Aorta (tissue), 5 donors: ENCODE measurements around the gene MCOLN3. TPM values are rescaled to one million over a fixed set of nuclear protein-coding genes. Genes with fewer than 3 reads are reported as not detected.

Experiments
- ATAC-seq: fragments of 200-7000 bp; cut with Tn5 transposase; one replicate; pipeline ENCODE4 v1.9.1; 2022; ENCODE audit warnings: moderate library complexity; ENCODE audit not compliant: low FRiP score
- DNase-seq, 2 donors: peaks; one replicate each; pipeline ENCODE4 v3.0.0-alpha.2; 2020
- H3K27ac ChIP-seq, 2 donors: one replicate each; pipeline ENCODE4 v1.5.1; 2013; ENCODE audit warnings: low read length in 2 of 2, mild to moderate bottlenecking in 2 of 2, moderate library complexity in 2 of 2, control low read depth in 1 of 2, inconsistent platforms in 1 of 2, low read depth in 1 of 2
- H3K27me3 ChIP-seq, 2 donors: one replicate each; pipeline ENCODE4 v1.6.1; 2013; ENCODE audit warnings: control low read depth in 1 of 2, low read length in 1 of 2, mild to moderate bottlenecking in 1 of 2, moderate library complexity in 1 of 2; ENCODE audit not compliant: insufficient read depth in 2 of 2, control insufficient read depth in 1 of 2
- H3K36me3 ChIP-seq, 2 donors: one replicate each; pipeline ENCODE4 v1.6.1; 2013; ENCODE audit warnings: control low read depth in 1 of 2, low read length in 1 of 2, mild to moderate bottlenecking in 1 of 2; ENCODE audit not compliant: insufficient read depth in 2 of 2, control insufficient read depth in 1 of 2
- H3K4me1 ChIP-seq, 2 donors: one replicate each; pipeline ENCODE4 v1.6.1; 2013; ENCODE audit warnings: low read length in 2 of 2, control low read depth in 1 of 2, mild to moderate bottlenecking in 1 of 2, moderate library complexity in 1 of 2; ENCODE audit not compliant: insufficient read depth in 2 of 2, control insufficient read depth in 1 of 2
- H3K4me3 ChIP-seq, 2 donors: one replicate each; pipeline ENCODE4 v1.5.1; 2013; ENCODE audit warnings: low read length in 2 of 2, control low read depth in 1 of 2, mild to moderate bottlenecking in 1 of 2
- H3K9me3 ChIP-seq: one replicate; pipeline ENCODE4 v1.6.1; 2013; ENCODE audit warnings: mild to moderate bottlenecking, low read length; ENCODE audit not compliant: control insufficient read depth
- WGBS, 2 donors: extraction: QIAGEN DNeasy Blood & Tissue Kit; methylation state at CpG; one replicate each; pipeline ENCODE4 v1.1.7; 2013; 5-methylcytosine and 5-hydroxymethylcytosine counted together
- intact Hi-C, 2 donors: fragments of 100-400 bp; cut with DNase I; formaldehyde crosslinking; loops; one replicate each; pipeline versions ENCODE4 v1.14.2 to v1.15.0; 2022
- polyA plus RNA-seq, 2 donors: library from polyadenylated mRNA; stranded (reverse); fragments of 200-250 nt; gene quantifications; one replicate each; pipeline ENCODE4 v1.2.3, GENCODE V29; 2013
- total RNA-seq, 2 donors: library from RNA; stranded (reverse); fragmentation: NEBNext Ultra II Directional; extraction: Animal tissue kit (Norgen Biotek cat#: 25700); gene quantifications; one replicate each; pipeline ENCODE4 v1.2.1, GENCODE V29; 2021
- donor health status: healthy with polysubstance abuse.
- donor health status: Bipolar disorder and iron deficiency.
- donor health status: DM: no; HTN: no; CAD: no.
- donor health status: DM: no; HTN: no; CAD: no.
- donor health status: DM: yes; HTN: yes; CAD: no.

MCOLN3 gene
- total and polyA plus RNA-seq, 4 donors, result 0.25 to 7.8 (median 2.5) TPM

- Histone ChIP-seq H3K4me1 (no peaks in the 10 kb centered on the region), H3K27ac (peak overlapping the region in 1 of 2 donors; percentile 36), H3K36me3 (no peaks in the 10 kb centered on the region), H3K4me3 (no peak overlapping the region), H3K27me3 (no peaks in the 10 kb centered on the region), H3K9me3 (no peaks in the 10 kb centered on the region)
- WGBS, 2 donors, result 10 to 12% methylated on average over 2 of the region's 2 CpGs
- ATAC-seq (no peak), DNase-seq (no peak)
- intact Hi-C loops, result no loop called here
Observed at GRCh38 chr1:85033221-85033620, 15.1 kb downstream of the MCOLN3 start.

DNA sequence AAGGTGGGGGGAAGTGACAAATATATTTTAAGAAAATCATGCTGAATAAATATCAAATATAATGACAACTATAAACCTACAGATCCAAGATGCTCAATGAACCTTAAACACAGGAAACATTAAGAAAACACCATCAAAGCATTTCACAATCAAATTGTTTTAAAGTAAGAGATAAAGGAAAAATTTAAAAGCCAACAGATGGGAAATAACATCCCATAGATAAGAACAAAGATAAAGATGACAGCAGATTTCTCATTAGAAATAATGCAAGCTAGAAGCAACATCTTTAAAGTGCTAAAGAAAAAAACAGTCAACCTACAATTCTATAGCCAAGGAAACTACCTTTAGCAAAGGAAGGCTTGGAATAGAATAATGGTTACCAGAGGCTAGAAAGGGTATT, 17.8 kb downstream of the MCOLN3 start:
- H3K27ac ChIP-seq, result no peak overlapping the region
- no peaks in the 10 kb centered on the region for H3K4me1 ChIP-seq
- no peaks in the 10 kb centered on the region for H3K9me3 ChIP-seq
- no peaks in the 10 kb centered on the region for H3K36me3 ChIP-seq
- no peak overlapping the region for H3K4me3 ChIP-seq
- no peaks in the 10 kb centered on the region for H3K27me3 ChIP-seq
- DNase-seq, result no peak
- ATAC-seq, result no peak
- intact Hi-C loops, result no loop called here

DNA sequence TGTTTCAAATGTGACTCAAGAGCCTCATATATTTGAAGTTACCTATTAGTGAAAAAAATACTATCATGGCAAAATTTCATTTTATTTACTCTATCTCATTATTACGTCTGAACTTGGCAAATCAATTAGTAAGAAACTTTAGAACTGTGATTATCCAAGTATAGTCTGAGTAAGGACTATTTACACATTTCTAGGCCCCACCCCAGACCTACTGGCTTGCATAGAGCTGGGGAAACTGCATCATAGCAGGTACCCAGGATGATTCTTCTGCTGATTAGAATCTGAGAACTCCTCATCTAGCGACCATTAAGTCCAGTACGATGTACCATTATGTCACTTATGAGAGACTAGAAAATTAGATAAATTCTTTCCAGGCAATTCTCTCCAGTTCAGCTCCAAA, 20.1 kb downstream of the MCOLN3 start:
- ATAC-seq (no peak), DNase-seq (no peak)
- 84 to 87% methylated on average over 3 of the region's 3 CpGs for WGBS, 2 donors
- Histone ChIP-seq H3K4me3 (no peak overlapping the region), H3K9me3 (no peaks in the 10 kb centered on the region), H3K4me1 (no peaks in the 10 kb centered on the region), H3K36me3 (no peaks in the 10 kb centered on the region), H3K27me3 (no peaks in the 10 kb centered on the region), H3K27ac (no peak overlapping the region)
- intact Hi-C loops, result loop anchor here in 1 of 2 donors (5.0 kb wide), 1 partner anchor 81 kb away; no protein-coding TSS in a partner anchor

DNA sequence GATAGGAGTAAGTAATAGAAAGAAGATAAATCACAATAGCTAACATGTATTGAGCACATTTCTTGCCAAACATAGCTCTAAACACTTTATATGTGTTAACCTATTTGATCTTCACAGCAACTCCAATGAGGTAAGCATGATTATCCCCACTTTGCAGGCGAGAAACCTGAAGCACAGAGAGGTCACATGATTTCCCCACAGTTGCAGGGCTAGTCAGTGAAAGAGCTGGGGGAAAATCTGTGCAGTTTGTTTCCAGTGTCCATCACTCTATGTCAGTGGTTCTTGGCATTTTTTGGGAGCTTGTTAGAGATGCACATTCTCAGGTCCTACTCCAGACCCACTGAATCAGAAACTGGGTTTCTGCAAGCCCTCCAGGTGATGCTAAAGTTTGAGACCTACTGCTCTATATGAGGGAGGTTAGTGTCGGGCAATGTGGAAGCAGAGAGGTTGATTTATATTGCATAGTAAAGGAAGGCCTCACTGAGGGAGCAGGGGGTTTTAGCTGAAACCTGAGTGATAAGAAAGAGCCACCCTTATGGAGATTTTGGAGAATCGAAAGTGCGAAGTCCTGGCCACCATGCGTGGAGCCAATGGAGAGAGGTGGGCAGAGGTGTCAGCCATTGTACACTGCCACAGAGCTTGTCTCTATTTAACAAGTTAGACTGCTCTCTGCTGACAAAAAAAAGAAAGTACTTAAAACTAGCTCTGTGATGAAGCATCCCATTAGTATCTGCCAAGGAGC, 20.9 kb downstream of the MCOLN3 start:
- ATAC-seq (peak; percentile 41), DNase-seq (no peak)
- H3K36me3 ChIP-seq, result no peaks in the 10 kb centered on the region
- no peaks in the 10 kb centered on the region for H3K4me1 ChIP-seq
- H3K27me3 ChIP-seq, result no peaks in the 10 kb centered on the region
- H3K4me3 ChIP-seq, result no peak overlapping the region
- intact Hi-C loops, result loop anchor here (1.0 to 5.0 kb wide), 2 partner anchors 80 to 83 kb away; no protein-coding TSS in a partner anchor
- H3K27ac ChIP-seq, result no peak overlapping the region
- H3K9me3 ChIP-seq, result no peaks in the 10 kb centered on the region
- 75 to 77% methylated on average over 5 of the region's 5 CpGs for WGBS, 2 donors

DNA sequence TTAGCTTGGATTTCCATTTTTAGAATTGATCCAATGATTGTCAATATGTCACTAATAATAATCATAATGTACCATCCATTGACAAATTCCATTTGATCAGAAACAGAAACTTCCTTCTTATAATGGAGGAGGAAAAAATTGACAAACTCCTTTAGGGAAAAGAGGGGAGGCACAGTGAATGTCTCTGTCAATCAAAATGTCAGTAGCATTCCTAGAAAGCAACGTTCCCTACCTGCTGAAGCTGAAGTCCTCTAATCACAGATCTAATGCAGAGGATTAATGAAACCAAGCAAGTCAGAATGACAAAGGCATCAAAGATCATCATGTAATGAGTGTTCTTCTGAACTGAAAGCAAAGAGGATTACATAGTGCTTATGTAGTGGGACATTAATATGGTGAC, 22.4 kb downstream of the MCOLN3 start:
- WGBS, 2 donors, result 71 to 78% methylated on average over 1 of the region's 1 CpG
- ATAC-seq, result no peak
- Histone ChIP-seq H3K27ac (no peak overlapping the region), H3K27me3 (no peaks in the 10 kb centered on the region), H3K4me3 (no peak overlapping the region), H3K9me3 (no peaks in the 10 kb centered on the region), H3K4me1 (no peaks in the 10 kb centered on the region), H3K36me3 (no peaks in the 10 kb centered on the region)
- no peak for DNase-seq
- intact Hi-C loops, result loop anchor here in 1 of 2 donors (5.0 kb wide), 1 partner anchor 79 kb away; no protein-coding TSS in a partner anchor

DNA sequence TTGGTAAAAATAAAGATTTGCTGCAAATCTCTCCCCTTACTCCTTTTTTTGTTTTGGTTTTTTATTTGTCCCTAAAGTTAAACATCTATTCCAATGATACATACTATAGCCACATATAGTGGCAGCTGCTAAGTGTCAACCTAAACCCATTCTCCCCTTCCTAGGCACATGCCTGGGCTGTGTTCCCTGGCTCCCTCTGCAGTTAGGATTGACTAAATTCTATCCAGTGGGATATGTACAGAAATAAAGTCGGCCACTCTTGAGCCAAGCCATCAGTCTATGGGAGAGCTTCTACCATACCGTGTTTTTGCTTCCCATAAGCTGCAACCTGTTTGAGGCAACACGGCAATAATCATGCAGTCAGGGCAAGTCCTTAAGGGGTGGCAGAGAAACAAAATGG, 23.6 kb downstream of the MCOLN3 start:
- DNase-seq (no peak), ATAC-seq (no peak)
- WGBS, 2 donors, result 88 to 89% methylated on average over 3 of the region's 3 CpGs
- H3K4me1 ChIP-seq, result no peaks in the 10 kb centered on the region
- intact Hi-C loops, result loop anchor here in 1 of 2 donors (5.0 kb wide), 1 partner anchor 77 kb away; no protein-coding TSS in a partner anchor
- H3K36me3 ChIP-seq, result no peaks in the 10 kb centered on the region
- H3K27ac ChIP-seq, result no peak overlapping the region
- H3K27me3 ChIP-seq, result no peaks in the 10 kb centered on the region
- H3K9me3 ChIP-seq, result no peaks in the 10 kb centered on the region
- H3K4me3 ChIP-seq, result no peak overlapping the region

DNA sequence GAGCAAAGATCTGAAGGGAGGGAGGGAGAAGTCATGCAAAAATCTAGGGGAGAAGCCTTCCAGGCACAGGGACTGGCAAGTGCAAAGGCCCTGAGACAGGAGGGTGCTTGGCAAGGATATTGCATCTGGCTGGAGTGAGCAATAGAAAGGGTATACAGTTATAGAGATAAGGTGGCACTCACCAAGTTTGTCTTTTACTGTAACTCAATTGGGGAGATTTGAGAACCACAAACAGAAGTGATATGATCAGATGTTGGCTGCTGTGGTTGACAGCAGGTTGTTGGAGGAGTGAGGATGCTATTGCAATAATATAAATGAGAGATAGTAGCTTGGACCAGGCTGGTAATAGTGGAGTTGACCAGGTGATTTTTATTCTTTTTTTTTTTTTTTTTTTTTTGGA, 25.6 kb downstream of the MCOLN3 start:
- Histone ChIP-seq H3K4me1 (no peaks in the 10 kb centered on the region), H3K36me3 (no peaks in the 10 kb centered on the region), H3K27me3 (no peaks in the 10 kb centered on the region), H3K27ac (no peak overlapping the region), H3K9me3 (no peaks in the 10 kb centered on the region), H3K4me3 (no peak overlapping the region)
- no peak for DNase-seq
- intact Hi-C loops, result no loop called here
- ATAC-seq, result no peak

GRCh38 chr1:85019994-85020393, 28.3 kb downstream of the MCOLN3 start:
- Histone ChIP-seq H3K4me3 (no peak overlapping the region), H3K27me3 (no peaks in the 10 kb centered on the region), H3K4me1 (no peaks in the 10 kb centered on the region), H3K36me3 (no peaks in the 10 kb centered on the region), H3K9me3 (no peaks in the 10 kb centered on the region), H3K27ac (no peak overlapping the region)
- 38 to 59% methylated on average over 4 of the region's 4 CpGs for WGBS, 2 donors
- ATAC-seq (no peak), DNase-seq (no peak)
- intact Hi-C loops, result no loop called here

- H3K27me3 ChIP-seq, result no peaks in the 10 kb centered on the region
- H3K4me3 ChIP-seq, result no peak overlapping the region
- no peaks in the 10 kb centered on the region for H3K4me1 ChIP-seq
- H3K9me3 ChIP-seq, result no peaks in the 10 kb centered on the region
- DNase-seq (no peak), ATAC-seq (no peak)
- H3K36me3 ChIP-seq, result no peaks in the 10 kb centered on the region
- WGBS, 2 donors, result 85 to 93% methylated on average over 1 of the region's 1 CpG
- intact Hi-C loops, result no loop called here
- no peak overlapping the region for H3K27ac ChIP-seq
Observed at GRCh38 chr1:85015826-85016225, 32.5 kb downstream of the MCOLN3 start.
